CD1c-positive myeloid dendritic cell (primary cell): ENCODE data around the gene ZNF32.

Source experiments
- DNase-seq: peaks from one replicate; pipeline ENCODE4 v3.0.0-alpha.2; 2016; ENCODE audit errors: extremely low spot score

Gene ZNF32

GRCh38 chr10:43648398-43649184 lies at the start of gene ZNF32:
Gene ZNF32, minus strand, starts transcription at chr10:43648881. Its CDS starts 2,748 bp downstream, at chr10:43646133.
- peak; percentile 90 for DNase-seq

GRCh38 chr10:43698156-43698555 lies 49.5 kb upstream of the ZNF32 start:
- DNase-seq: no peak

GRCh38 chr10:43696909-43697483 lies 48.3 kb upstream of the ZNF32 start:
- no peak for DNase-seq

- DNase-seq: no peak
These were observed 47.0 kb upstream of the ZNF32 start for GRCh38 chr10:43695730-43696129.

GRCh38 chr10:43695321-43695720 lies 46.6 kb upstream of the ZNF32 start:
- DNase-seq: no peak

- no peak for DNase-seq
These were observed 45.8 kb upstream of the ZNF32 start for GRCh38 chr10:43694526-43694925.

- no peak for DNase-seq
These were observed 44.9 kb upstream of the ZNF32 start for GRCh38 chr10:43693602-43694001.

GRCh38 chr10:43692051-43692825 lies 43.6 kb upstream of the ZNF32 start:
- no peak for DNase-seq

- DNase-seq: no peak
These were observed 42.8 kb upstream of the ZNF32 start for GRCh38 chr10:43691485-43691884.

- peak; percentile 85 for DNase-seq
These were observed 41.5 kb upstream of the ZNF32 start for GRCh38 chr10:43689955-43690771.

- peak; percentile 51 for DNase-seq
These were observed 40.9 kb upstream of the ZNF32 start for GRCh38 chr10:43689618-43689954.

GRCh38 chr10:43689007-43689491 lies 40.4 kb upstream of the ZNF32 start:
- DNase-seq: no peak

- DNase-seq: no peak
These were observed 39.7 kb upstream of the ZNF32 start for GRCh38 chr10:43688348-43688892.

GRCh38 chr10:43687373-43687772 lies 38.7 kb upstream of the ZNF32 start:
- no peak for DNase-seq

GRCh38 chr10:43686414-43686813 lies 37.7 kb upstream of the ZNF32 start:
- DNase-seq: no peak

GRCh38 chr10:43685744-43686143 lies 37.1 kb upstream of the ZNF32 start:
- DNase-seq: no peak

GRCh38 chr10:43684292-43684559 lies 35.5 kb upstream of the ZNF32 start:
- no peak for DNase-seq

- no peak for DNase-seq
These were observed 35.0 kb upstream of the ZNF32 start for GRCh38 chr10:43683451-43684291.

- no peak for DNase-seq
These were observed 34.3 kb upstream of the ZNF32 start for GRCh38 chr10:43682956-43683355.

- DNase-seq: no peak
These were observed 33.0 kb upstream of the ZNF32 start for GRCh38 chr10:43681721-43682120.

- no peak for DNase-seq
These were observed 32.5 kb upstream of the ZNF32 start for GRCh38 chr10:43681220-43681619.
